Measurements from ENCODE around the gene LONP2. TPM values are rescaled to one million over a fixed set of nuclear protein-coding genes. Genes with fewer than 3 reads are reported as not detected.
A peak's percentile ranks its signal among the peaks of the same experiment; 100 is the strongest.

LONP2 gene
- total and polyA plus RNA-seq, 2 of the 13 experiments (the other 11 are each of a cell fraction or from before 2014, with no cell fraction given), result 39.2 to 63.3 TPM

DNA sequence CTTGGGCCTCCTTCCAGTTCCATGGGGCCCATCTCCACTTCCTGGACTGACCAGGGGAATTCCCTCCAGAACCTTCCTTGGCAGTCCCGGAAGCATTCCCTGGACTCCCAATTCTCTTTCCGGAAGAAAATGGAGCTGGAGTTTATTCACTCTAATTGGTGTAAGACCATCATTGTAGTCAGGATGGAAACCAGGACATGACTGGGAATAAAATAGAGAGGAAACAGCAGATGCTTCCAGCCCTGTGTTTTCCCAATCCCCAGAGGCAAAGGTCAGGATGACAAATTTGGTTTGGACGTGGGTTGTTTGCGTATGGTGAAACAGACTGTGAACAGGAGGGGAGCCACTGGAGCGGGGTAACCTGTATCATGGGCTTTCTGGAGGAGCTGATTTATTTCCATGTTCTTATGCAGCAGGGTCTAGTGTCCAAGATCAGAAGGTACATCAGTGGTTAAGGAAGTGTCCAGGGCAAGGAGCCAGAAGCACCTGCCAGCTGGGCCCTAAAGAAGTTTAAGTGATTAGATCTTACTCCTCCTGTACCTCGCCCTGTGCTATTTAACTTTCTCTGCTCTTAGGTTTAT is 8.5 kb upstream of the LONP2 start (continued):
- TF ChIP-seq, protein P1, sequence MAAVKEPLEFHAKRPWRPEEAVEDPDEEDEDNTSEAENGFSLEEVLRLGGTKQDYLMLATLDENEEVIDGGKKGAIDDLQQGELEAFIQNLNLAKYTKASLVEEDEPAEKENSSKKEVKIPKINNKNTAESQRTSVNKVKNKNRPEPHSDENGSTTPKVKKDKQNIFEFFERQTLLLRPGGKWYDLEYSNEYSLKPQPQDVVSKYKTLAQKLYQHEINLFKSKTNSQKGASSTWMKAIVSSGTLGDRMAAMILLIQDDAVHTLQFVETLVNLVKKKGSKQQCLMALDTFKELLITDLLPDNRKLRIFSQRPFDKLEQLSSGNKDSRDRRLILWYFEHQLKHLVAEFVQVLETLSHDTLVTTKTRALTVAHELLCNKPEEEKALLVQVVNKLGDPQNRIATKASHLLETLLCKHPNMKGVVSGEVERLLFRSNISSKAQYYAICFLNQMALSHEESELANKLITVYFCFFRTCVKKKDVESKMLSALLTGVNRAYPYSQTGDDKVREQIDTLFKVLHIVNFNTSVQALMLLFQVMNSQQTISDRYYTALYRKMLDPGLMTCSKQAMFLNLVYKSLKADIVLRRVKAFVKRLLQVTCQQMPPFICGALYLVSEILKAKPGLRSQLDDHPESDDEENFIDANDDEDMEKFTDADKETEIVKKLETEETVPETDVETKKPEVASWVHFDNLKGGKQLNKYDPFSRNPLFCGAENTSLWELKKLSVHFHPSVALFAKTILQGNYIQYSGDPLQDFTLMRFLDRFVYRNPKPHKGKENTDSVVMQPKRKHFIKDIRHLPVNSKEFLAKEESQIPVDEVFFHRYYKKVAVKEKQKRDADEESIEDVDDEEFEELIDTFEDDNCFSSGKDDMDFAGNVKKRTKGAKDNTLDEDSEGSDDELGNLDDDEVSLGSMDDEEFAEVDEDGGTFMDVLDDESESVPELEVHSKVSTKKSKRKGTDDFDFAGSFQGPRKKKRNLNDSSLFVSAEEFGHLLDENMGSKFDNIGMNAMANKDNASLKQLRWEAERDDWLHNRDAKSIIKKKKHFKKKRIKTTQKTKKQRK (IDR thresholded peaks at IDR 0.05; ENCODE audit: low read length), result no peak
- TF ChIP-seq, protein P2, sequence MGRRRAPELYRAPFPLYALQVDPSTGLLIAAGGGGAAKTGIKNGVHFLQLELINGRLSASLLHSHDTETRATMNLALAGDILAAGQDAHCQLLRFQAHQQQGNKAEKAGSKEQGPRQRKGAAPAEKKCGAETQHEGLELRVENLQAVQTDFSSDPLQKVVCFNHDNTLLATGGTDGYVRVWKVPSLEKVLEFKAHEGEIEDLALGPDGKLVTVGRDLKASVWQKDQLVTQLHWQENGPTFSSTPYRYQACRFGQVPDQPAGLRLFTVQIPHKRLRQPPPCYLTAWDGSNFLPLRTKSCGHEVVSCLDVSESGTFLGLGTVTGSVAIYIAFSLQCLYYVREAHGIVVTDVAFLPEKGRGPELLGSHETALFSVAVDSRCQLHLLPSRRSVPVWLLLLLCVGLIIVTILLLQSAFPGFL (CRISPR knock-in tag; IDR thresholded peaks at IDR 0.05), result no peak
- TF ChIP-seq ZFP36 (IDR thresholded peaks at IDR 0.05; ENCODE audit: borderline replicate concordance, low read depth, low read length, partially characterized antibody), result no peak
- no peak for TF ChIP-seq MBNL3 (CRISPR knock-in tag; conservative IDR thresholded peaks at IDR 0.05)
- TF ChIP-seq RARA (CRISPR knock-in tag; IDR thresholded peaks at IDR 0.05), result no peak; the same call in 1 of the 2 replicates
- TF ChIP-seq LCORL (IDR thresholded peaks at IDR 0.05), result peak; percentile 92
- peak; percentile 90 for TF ChIP-seq LCORL (CRISPR knock-in tag; IDR thresholded peaks at IDR 0.05)
- TF ChIP-seq, protein P3, sequence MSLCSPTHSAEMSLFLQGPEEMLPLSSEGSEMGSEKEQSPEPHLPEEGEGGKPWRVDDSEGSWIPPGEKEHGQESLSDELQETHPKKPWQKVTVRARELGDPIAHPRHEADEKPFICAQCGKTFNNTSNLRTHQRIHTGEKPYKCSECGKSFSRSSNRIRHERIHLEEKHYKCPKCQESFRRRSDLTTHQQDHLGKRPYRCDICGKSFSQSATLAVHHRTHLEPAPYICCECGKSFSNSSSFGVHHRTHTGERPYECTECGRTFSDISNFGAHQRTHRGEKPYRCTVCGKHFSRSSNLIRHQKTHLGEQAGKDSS (CRISPR knock-in tag; IDR thresholded peaks at IDR 0.05; ENCODE audit: borderline replicate concordance, low read depth), result no peak
- peak in 1 of 2 experiments; percentile 73; a peak in 3 of 4 replicates for TF ChIP-seq NR2F1 (CRISPR knock-in tag; IDR thresholded peaks at IDR 0.05)
- TF ChIP-seq, protein P4, sequence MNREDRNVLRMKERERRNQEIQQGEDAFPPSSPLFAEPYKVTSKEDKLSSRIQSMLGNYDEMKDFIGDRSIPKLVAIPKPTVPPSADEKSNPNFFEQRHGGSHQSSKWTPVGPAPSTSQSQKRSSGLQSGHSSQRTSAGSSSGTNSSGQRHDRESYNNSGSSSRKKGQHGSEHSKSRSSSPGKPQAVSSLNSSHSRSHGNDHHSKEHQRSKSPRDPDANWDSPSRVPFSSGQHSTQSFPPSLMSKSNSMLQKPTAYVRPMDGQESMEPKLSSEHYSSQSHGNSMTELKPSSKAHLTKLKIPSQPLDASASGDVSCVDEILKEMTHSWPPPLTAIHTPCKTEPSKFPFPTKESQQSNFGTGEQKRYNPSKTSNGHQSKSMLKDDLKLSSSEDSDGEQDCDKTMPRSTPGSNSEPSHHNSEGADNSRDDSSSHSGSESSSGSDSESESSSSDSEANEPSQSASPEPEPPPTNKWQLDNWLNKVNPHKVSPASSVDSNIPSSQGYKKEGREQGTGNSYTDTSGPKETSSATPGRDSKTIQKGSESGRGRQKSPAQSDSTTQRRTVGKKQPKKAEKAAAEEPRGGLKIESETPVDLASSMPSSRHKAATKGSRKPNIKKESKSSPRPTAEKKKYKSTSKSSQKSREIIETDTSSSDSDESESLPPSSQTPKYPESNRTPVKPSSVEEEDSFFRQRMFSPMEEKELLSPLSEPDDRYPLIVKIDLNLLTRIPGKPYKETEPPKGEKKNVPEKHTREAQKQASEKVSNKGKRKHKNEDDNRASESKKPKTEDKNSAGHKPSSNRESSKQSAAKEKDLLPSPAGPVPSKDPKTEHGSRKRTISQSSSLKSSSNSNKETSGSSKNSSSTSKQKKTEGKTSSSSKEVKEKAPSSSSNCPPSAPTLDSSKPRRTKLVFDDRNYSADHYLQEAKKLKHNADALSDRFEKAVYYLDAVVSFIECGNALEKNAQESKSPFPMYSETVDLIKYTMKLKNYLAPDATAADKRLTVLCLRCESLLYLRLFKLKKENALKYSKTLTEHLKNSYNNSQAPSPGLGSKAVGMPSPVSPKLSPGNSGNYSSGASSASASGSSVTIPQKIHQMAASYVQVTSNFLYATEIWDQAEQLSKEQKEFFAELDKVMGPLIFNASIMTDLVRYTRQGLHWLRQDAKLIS (CRISPR knock-in tag; IDR thresholded peaks at IDR 0.05), result no peak
- peak; percentile 85 for TF ChIP-seq ZNF644 (CRISPR knock-in tag; IDR thresholded peaks at IDR 0.05; ENCODE audit: low read depth)
- TF ChIP-seq SATB2 (CRISPR knock-in tag; IDR thresholded peaks at IDR 0.05), result no peak
- TF ChIP-seq, protein P5, sequence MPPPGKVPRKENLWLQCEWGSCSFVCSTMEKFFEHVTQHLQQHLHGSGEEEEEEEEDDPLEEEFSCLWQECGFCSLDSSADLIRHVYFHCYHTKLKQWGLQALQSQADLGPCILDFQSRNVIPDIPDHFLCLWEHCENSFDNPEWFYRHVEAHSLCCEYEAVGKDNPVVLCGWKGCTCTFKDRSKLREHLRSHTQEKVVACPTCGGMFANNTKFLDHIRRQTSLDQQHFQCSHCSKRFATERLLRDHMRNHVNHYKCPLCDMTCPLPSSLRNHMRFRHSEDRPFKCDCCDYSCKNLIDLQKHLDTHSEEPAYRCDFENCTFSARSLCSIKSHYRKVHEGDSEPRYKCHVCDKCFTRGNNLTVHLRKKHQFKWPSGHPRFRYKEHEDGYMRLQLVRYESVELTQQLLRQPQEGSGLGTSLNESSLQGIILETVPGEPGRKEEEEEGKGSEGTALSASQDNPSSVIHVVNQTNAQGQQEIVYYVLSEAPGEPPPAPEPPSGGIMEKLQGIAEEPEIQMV (CRISPR knock-in tag; IDR thresholded peaks at IDR 0.05; ENCODE audit: low read depth), result peak; percentile 20; the same call in 1 of the 2 replicates
- 0 out of 2 replicates have a peak, but pooled peaks have one; percentile 20 for TF ChIP-seq NFATC3 (CRISPR knock-in tag; IDR thresholded peaks at IDR 0.05)
- TF ChIP-seq FOXM1 (CRISPR knock-in tag; IDR thresholded peaks at IDR 0.05), result no peak
- no peak for TF ChIP-seq ZNF652 (CRISPR knock-in tag; IDR thresholded peaks at IDR 0.05; ENCODE audit: borderline replicate concordance, low read depth)
- no peak for TF ChIP-seq PHB2 (IDR thresholded peaks at IDR 0.05; ENCODE audit: partially characterized antibody)
- no peak for TF ChIP-seq TCF12 (IDR thresholded peaks at IDR 0.05)
- TF ChIP-seq TCF12 (CRISPR knock-in tag; IDR thresholded peaks at IDR 0.05), result no peak
- no peak for TF ChIP-seq NFIB (CRISPR knock-in tag; IDR thresholded peaks at IDR 0.05; ENCODE audit: borderline replicate concordance)
